Astrocyte (in vitro differentiated cells and primary cell): Measurements from ENCODE around the gene OASL. TPM values are rescaled to one million over a fixed set of nuclear protein-coding genes. Genes with fewer than 3 reads are reported as not detected.

Experiments used
- DNase-seq: peaks from one replicate; pipeline ENCODE4 v3.0.0-alpha.2; 2010; ENCODE audit warnings: low read depth
- FAIRE-seq: peaks from 2 replicates; lab custom pipeline; 2011; peaks lifted over from hg19 to GRCh38; lab: Jason Lieb, UNC
- H2AFZ ChIP-seq: 2 replicates; pipeline ENCODE4 v1.6.0; 2012; ENCODE audit warnings: low read depth, low read length, inconsistent platforms
- H3K27ac ChIP-seq: 2 replicates; pipeline ENCODE4 v1.5.1; 2011; ENCODE audit warnings: low read depth, low read length, inconsistent platforms
- H3K27me3 ChIP-seq: 2 replicates; pipeline ENCODE4 v1.6.0; 2011; ENCODE audit warnings: low read length, inconsistent platforms; ENCODE audit not compliant: insufficient read depth
- H3K36me3 ChIP-seq: 2 replicates; pipeline ENCODE4 v1.5.1; 2011; ENCODE audit warnings: low read length, inconsistent platforms; ENCODE audit not compliant: insufficient read depth
- H3K4me1 ChIP-seq: 2 replicates; pipeline ENCODE4 v1.5.1; 2011; ENCODE audit warnings: low read length, inconsistent platforms; ENCODE audit not compliant: insufficient read depth
- H3K4me2 ChIP-seq: 2 replicates; pipeline ENCODE4 v1.6.0; 2012; ENCODE audit warnings: low read length, inconsistent platforms
- H3K4me3 ChIP-seq: 2 replicates; pipeline ENCODE4 v1.5.1; 2011; ENCODE audit warnings: low read depth, mild to moderate bottlenecking, low read length, inconsistent platforms; ENCODE audit not compliant: insufficient read depth
- H3K79me2 ChIP-seq: 2 replicates; pipeline ENCODE4 v1.6.0; 2012; ENCODE audit warnings: mild to moderate bottlenecking, low read length, inconsistent platforms; ENCODE audit not compliant: insufficient read depth
- H3K9ac ChIP-seq: 2 replicates; pipeline ENCODE4 v1.6.0; 2012; ENCODE audit warnings: mild to moderate bottlenecking, low read length, inconsistent platforms
- H3K9me3 ChIP-seq: 2 replicates; pipeline ENCODE4 v1.5.1; 2012; ENCODE audit warnings: low read depth, mild to moderate bottlenecking, low read length, inconsistent platforms; ENCODE audit not compliant: insufficient read depth
- H4K20me1 ChIP-seq: 2 replicates; pipeline ENCODE4 v1.6.0; 2012; ENCODE audit warnings: low read length, inconsistent platforms; ENCODE audit not compliant: insufficient read depth
- H3K27ac Mint-ChIP-seq: one replicate; pipeline ENCODE4 v1.8.0; 2021; ENCODE audit warnings: mild to moderate bottlenecking, mixed read lengths; ENCODE audit not compliant: unreplicated experiment
- H3K27me3 Mint-ChIP-seq: one replicate; pipeline ENCODE4 v1.8.0; 2021; ENCODE audit warnings: low read depth, mixed read lengths; ENCODE audit not compliant: unreplicated experiment
- H3K36me3 Mint-ChIP-seq: one replicate; pipeline ENCODE4 v1.8.0; 2021; ENCODE audit warnings: low read depth, mixed read lengths; ENCODE audit not compliant: unreplicated experiment
- H3K4me1 Mint-ChIP-seq: one replicate; pipeline ENCODE4 v1.8.0; 2021; ENCODE audit warnings: low read depth, mixed read lengths; ENCODE audit not compliant: unreplicated experiment
- H3K4me3 Mint-ChIP-seq: one replicate; pipeline ENCODE4 v1.8.0; 2021; ENCODE audit warnings: mild to moderate bottlenecking, moderate library complexity, mixed read lengths; ENCODE audit not compliant: unreplicated experiment
- H3K9me3 Mint-ChIP-seq: one replicate; pipeline ENCODE4 v1.8.0; 2021; ENCODE audit warnings: mild to moderate bottlenecking, mixed read lengths; ENCODE audit not compliant: unreplicated experiment
- CTCF ChIP-seq: IDR thresholded peaks from 2 replicates; pipeline ENCODE4 v1.5.1; 2011; ENCODE audit warnings: low read depth, mild to moderate bottlenecking, inconsistent platforms, low read length, moderate library complexity; ENCODE audit not compliant: insufficient read depth
- EZH2 ChIP-seq: IDR thresholded peaks from 2 replicates; pipeline ENCODE4 v1.6.1; 2012; ENCODE audit warnings: mild to moderate bottlenecking, low read length, inconsistent platforms; ENCODE audit not compliant: insufficient read depth
- total RNA-seq: library from RNA; stranded (reverse); gene quantifications from 2 replicates; pipeline ENCODE4 v1.2.1, GENCODE V29; 2021

The OASL gene
- total RNA-seq, 1 donor from 2014 or later: 0.75 TPM

- Mint-ChIP-seq H3K27me3 (peaks cover 5% of the 10 kb centered on the region), H3K4me3 (peak within 1 kb of the TSS; percentile 100), H3K9me3 (no peaks in the 10 kb centered on the region), H3K36me3 (no peaks in the 10 kb centered on the region), H3K4me1 (peaks cover 3% of the 10 kb centered on the region), H3K27ac (peak within 1 kb of the TSS; percentile 97)
- FAIRE-seq (peak; percentile 52), DNase-seq (peak; percentile 73)
- H3K27ac ChIP-seq: peak within 1 kb of the TSS; percentile 77
- no peaks in the 10 kb centered on the region for H3K9me3 ChIP-seq
- H4K20me1 ChIP-seq: peaks cover 4% of the 10 kb centered on the region
- H3K79me2 ChIP-seq: peaks cover 17% of the 10 kb centered on the region
- H3K27me3 ChIP-seq: peaks cover 6% of the 10 kb centered on the region
- H3K4me3 ChIP-seq: peak within 1 kb of the TSS; percentile 88
- peak within 1 kb of the TSS; percentile 82 for H2AFZ ChIP-seq
- peak within 1 kb of the TSS; percentile 93 for H3K9ac ChIP-seq
- H3K4me1 ChIP-seq: no peaks in the 10 kb centered on the region
- peak within 1 kb of the TSS; percentile 89 for H3K4me2 ChIP-seq
- peaks cover 7% of the 10 kb centered on the region for H3K36me3 ChIP-seq
- TF ChIP-seq EZH2 (no peak), CTCF (no peak)
Observed at GRCh38 chr12:121015825-121016766, 22.9 kb downstream of the OASL start, which contains the start of gene C12orf43. Gene C12orf43 (minus strand): TSS chr12:121016487. CDS start chr12:121016474, 13 bp downstream.

DNA sequence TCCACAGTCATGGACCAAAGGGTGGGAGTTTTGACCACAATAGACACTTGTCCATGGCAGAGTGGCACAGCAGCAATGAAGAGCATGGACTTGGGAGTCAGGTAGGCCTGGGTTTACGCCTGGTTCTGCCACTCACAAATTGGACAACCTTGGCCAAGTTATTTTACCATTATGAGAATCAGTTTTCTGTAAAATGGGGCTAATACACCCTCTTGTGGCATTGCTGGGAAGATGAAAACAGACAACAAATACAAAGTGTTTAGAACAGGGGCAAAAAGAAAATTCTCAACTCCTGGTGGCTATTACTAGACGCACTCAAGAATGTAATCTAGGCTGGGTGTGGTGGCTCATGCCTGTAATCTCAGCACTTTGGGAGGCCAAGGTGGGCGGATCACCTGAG lies 25.3 kb downstream of the OASL start:
- Mint-ChIP-seq H3K9me3 (no peaks in the 10 kb centered on the region), H3K27me3 (no peaks in the 10 kb centered on the region), H3K27ac (no peak overlapping the region), H3K4me1 (peaks cover 3% of the 10 kb centered on the region), H3K36me3 (peaks cover 5% of the 10 kb centered on the region), H3K4me3 (no peak overlapping the region)
- no peak overlapping the region for H2AFZ ChIP-seq
- H3K79me2 ChIP-seq: peaks cover 17% of the 10 kb centered on the region
- H3K27ac ChIP-seq: no peak overlapping the region
- no peak for DNase-seq
- H3K4me1 ChIP-seq: no peaks in the 10 kb centered on the region
- no peak overlapping the region for H3K4me3 ChIP-seq
- no peaks in the 10 kb centered on the region for H3K27me3 ChIP-seq
- FAIRE-seq: no peak
- H3K4me2 ChIP-seq: no peak overlapping the region
- H4K20me1 ChIP-seq: peaks cover 10% of the 10 kb centered on the region
- no peak overlapping the region for H3K9ac ChIP-seq
- TF ChIP-seq CTCF (no peak), EZH2 (no peak)
- H3K9me3 ChIP-seq: no peaks in the 10 kb centered on the region
- H3K36me3 ChIP-seq: peaks cover 23% of the 10 kb centered on the region
